Adrenal gland (tissue), 5 donors: Measurements from ENCODE around the gene CACNA1C.

ENCODE experiments used
- POLR2A ChIP-seq, 2 donors: fragments of 450-650 bp; IDR thresholded peaks; one replicate each; pipeline ENCODE4 v1.6.1; 2017; ENCODE audit warnings: antibody characterized with exemption in 2 of 2, mild to moderate bottlenecking in 2 of 2, moderate library complexity in 1 of 2
- TF ChIP-seq, protein P1 (sequence below), 6 experiments: fragments of 450-650 bp in 4 of 6; fragments of 200-600 bp in 2 of 6; sonication (generic) in 1 of 6; IDR thresholded peaks; 1 replicate in 5 of 6; 2 replicates in 1 of 6; pipeline versions ENCODE4 v1.5.1 to v1.8.0; 2016 to 2021; ENCODE audit warnings: antibody characterized with exemption in 6 of 6, mild to moderate bottlenecking in 2 of 6, moderate library complexity in 1 of 6
- donor health status: DM: no; HTN: no; CAD: no.

- TF ChIP-seq, protein P1, sequence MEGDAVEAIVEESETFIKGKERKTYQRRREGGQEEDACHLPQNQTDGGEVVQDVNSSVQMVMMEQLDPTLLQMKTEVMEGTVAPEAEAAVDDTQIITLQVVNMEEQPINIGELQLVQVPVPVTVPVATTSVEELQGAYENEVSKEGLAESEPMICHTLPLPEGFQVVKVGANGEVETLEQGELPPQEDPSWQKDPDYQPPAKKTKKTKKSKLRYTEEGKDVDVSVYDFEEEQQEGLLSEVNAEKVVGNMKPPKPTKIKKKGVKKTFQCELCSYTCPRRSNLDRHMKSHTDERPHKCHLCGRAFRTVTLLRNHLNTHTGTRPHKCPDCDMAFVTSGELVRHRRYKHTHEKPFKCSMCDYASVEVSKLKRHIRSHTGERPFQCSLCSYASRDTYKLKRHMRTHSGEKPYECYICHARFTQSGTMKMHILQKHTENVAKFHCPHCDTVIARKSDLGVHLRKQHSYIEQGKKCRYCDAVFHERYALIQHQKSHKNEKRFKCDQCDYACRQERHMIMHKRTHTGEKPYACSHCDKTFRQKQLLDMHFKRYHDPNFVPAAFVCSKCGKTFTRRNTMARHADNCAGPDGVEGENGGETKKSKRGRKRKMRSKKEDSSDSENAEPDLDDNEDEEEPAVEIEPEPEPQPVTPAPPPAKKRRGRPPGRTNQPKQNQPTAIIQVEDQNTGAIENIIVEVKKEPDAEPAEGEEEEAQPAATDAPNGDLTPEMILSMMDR (IDR thresholded peaks at IDR 0.05): no peak
- no peak for TF ChIP-seq POLR2A (IDR thresholded peaks at IDR 0.05)
Measured at GRCh38 chr12:2692080-2692479, 639.3 kb downstream of the CACNA1C start.
